ENCODE data around the gene INPP4B.

The INPP4B gene

GRCh38 chr4:142160509-142160908, 685.6 kb downstream of the INPP4B start:
- H3K4me1 ChIP-seq (ENCODE audit: low read length): peaks cover 6% of the 10 kb centered on the region; the same call in 1 of the 2 replicates
- no peak overlapping the region for H3K4me2 ChIP-seq (ENCODE audit: low read length)
- H2AFZ ChIP-seq (ENCODE audit: low read depth, low read length): no peak overlapping the region
- H3K36me3 ChIP-seq (replicated peaks; ENCODE audit: low read depth, low read length): no peaks in the 10 kb centered on the region
- no peak overlapping the region for H3K4me3 ChIP-seq (ENCODE audit: low read length)
- no peaks in the 10 kb centered on the region for H3K27me3 ChIP-seq (ENCODE audit: low read depth, low read length)
- H3K79me2 ChIP-seq (ENCODE audit: low read length): no peaks in the 10 kb centered on the region
- TF ChIP-seq CTCF (IDR thresholded peaks at IDR 0.05; ENCODE audit: low read depth, low read length) (no peak), EZH2phosphoT487 (IDR thresholded peaks at IDR 0.05; ENCODE audit: low read depth) (no peak)
- no peak overlapping the region for H3K9ac ChIP-seq (ENCODE audit: low read length)
- H3K9me3 ChIP-seq (ENCODE audit: insufficient read depth, low read length): no peaks in the 10 kb centered on the region
- no peak overlapping the region for H3K27ac ChIP-seq (ENCODE audit: low read length)
- H4K20me1 ChIP-seq (ENCODE audit: insufficient read depth, low read length): no peaks in the 10 kb centered on the region

- H3K4me1 ChIP-seq (ENCODE audit: low read length): no peaks in the 10 kb centered on the region
- H3K27ac ChIP-seq (ENCODE audit: low read length): no peak overlapping the region
- no peaks in the 10 kb centered on the region for H3K36me3 ChIP-seq (replicated peaks; ENCODE audit: low read depth, low read length)
- no peaks in the 10 kb centered on the region for H3K79me2 ChIP-seq (ENCODE audit: low read length)
- no peak overlapping the region for H3K9ac ChIP-seq (ENCODE audit: low read length)
- TF ChIP-seq CTCF (IDR thresholded peaks at IDR 0.05; ENCODE audit: low read depth, low read length): no peak
- TF ChIP-seq EZH2phosphoT487 (IDR thresholded peaks at IDR 0.05; ENCODE audit: low read depth): no peak
- no peak overlapping the region for H3K4me3 ChIP-seq (ENCODE audit: low read length)
- no peak overlapping the region for H2AFZ ChIP-seq (ENCODE audit: low read depth, low read length)
- H4K20me1 ChIP-seq (ENCODE audit: insufficient read depth, low read length): no peaks in the 10 kb centered on the region
- H3K27me3 ChIP-seq (ENCODE audit: low read depth, low read length): no peaks in the 10 kb centered on the region
- no peaks in the 10 kb centered on the region for H3K9me3 ChIP-seq (ENCODE audit: insufficient read depth, low read length)
- no peak overlapping the region for H3K4me2 ChIP-seq (ENCODE audit: low read length)
Measured at GRCh38 chr4:142158980-142159379, 687.1 kb downstream of the INPP4B start.

GRCh38 chr4:142156256-142156655, 689.8 kb downstream of the INPP4B start:
- H3K36me3 ChIP-seq (replicated peaks; ENCODE audit: low read depth, low read length): no peaks in the 10 kb centered on the region

GRCh38 chr4:142155347-142155746, 690.8 kb downstream of the INPP4B start:
- H4K20me1 ChIP-seq (ENCODE audit: insufficient read depth, low read length): no peaks in the 10 kb centered on the region
- H3K9ac ChIP-seq (ENCODE audit: low read length): no peak overlapping the region
- H3K27me3 ChIP-seq (ENCODE audit: low read depth, low read length): no peaks in the 10 kb centered on the region
- no peak overlapping the region for H3K4me3 ChIP-seq (ENCODE audit: low read length)
- H2AFZ ChIP-seq (ENCODE audit: low read depth, low read length): no peak overlapping the region
- H3K36me3 ChIP-seq (replicated peaks; ENCODE audit: low read depth, low read length): no peaks in the 10 kb centered on the region
- no peak for TF ChIP-seq EZH2phosphoT487 (IDR thresholded peaks at IDR 0.05; ENCODE audit: low read depth)
- TF ChIP-seq CTCF (IDR thresholded peaks at IDR 0.05; ENCODE audit: low read depth, low read length): no peak
- no peaks in the 10 kb centered on the region for H3K79me2 ChIP-seq (ENCODE audit: low read length)
- no peaks in the 10 kb centered on the region for H3K9me3 ChIP-seq (ENCODE audit: insufficient read depth, low read length)
- no peak overlapping the region for H3K4me2 ChIP-seq (ENCODE audit: low read length)
- no peak overlapping the region for H3K27ac ChIP-seq (ENCODE audit: low read length)
- no peaks in the 10 kb centered on the region for H3K4me1 ChIP-seq (ENCODE audit: low read length)

More at GRCh38 chr4:142156256-142156655, 689.8 kb downstream of the INPP4B start:
- H3K4me3 ChIP-seq (ENCODE audit: low read length): no peak overlapping the region
- no peak overlapping the region for H2AFZ ChIP-seq (ENCODE audit: low read depth, low read length)
- no peaks in the 10 kb centered on the region for H4K20me1 ChIP-seq (ENCODE audit: insufficient read depth, low read length)
- no peak overlapping the region for H3K4me2 ChIP-seq (ENCODE audit: low read length)
- H3K9ac ChIP-seq (ENCODE audit: low read length): no peak overlapping the region
- H3K27ac ChIP-seq (ENCODE audit: low read length): no peak overlapping the region
- no peaks in the 10 kb centered on the region for H3K9me3 ChIP-seq (ENCODE audit: insufficient read depth, low read length)
- H3K27me3 ChIP-seq (ENCODE audit: low read depth, low read length): no peaks in the 10 kb centered on the region
- no peaks in the 10 kb centered on the region for H3K79me2 ChIP-seq (ENCODE audit: low read length)
- no peaks in the 10 kb centered on the region for H3K4me1 ChIP-seq (ENCODE audit: low read length)
- TF ChIP-seq EZH2phosphoT487 (IDR thresholded peaks at IDR 0.05; ENCODE audit: low read depth) (no peak), CTCF (IDR thresholded peaks at IDR 0.05; ENCODE audit: low read depth, low read length) (no peak)
